DMS153 treated with DMSO at 0.1 percent for 48 hours (cell line): ENCODE measurements around the gene TECPR2.
"Not testable (repeated sequence)": the region's sequence is repeated elsewhere in the genome, so short reads cannot be mapped to it uniquely, and the experiment has no call there.

Source experiments
- DNase-seq: peaks from one replicate; lab custom pipeline; 2025; ENCODE audit not compliant: unreplicated experiment; lab: John Stamatoyannopoulos, UW

The TECPR2 gene

GRCh38 chr14:102330806-102331205 lies 31.9 kb upstream of the TECPR2 start:
- no peak for DNase-seq

DNA sequence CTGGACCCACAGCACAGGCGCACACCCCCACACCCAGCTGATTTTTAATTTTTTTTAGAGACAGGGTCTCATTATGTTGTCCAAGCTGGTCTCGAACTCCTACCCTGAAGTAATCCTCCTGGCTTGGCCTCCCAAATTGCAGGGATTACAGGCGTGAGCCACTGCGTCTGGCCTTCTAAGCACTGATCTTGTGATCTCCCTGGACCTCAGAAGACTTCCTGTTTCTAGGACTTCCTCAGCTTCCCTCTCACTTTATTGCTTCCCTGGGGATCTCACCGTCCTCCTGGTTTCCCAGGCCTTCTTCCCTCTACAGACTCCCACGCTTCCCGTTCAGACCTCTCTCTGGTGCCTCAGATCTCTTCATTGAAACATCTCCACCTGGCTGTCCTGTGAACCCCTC lies 29.4 kb upstream of the TECPR2 start:
- DNase-seq, result no peak

- DNase-seq, result no peak
Observed at GRCh38 chr14:102333795-102334705, 28.7 kb upstream of the TECPR2 start.

DNA sequence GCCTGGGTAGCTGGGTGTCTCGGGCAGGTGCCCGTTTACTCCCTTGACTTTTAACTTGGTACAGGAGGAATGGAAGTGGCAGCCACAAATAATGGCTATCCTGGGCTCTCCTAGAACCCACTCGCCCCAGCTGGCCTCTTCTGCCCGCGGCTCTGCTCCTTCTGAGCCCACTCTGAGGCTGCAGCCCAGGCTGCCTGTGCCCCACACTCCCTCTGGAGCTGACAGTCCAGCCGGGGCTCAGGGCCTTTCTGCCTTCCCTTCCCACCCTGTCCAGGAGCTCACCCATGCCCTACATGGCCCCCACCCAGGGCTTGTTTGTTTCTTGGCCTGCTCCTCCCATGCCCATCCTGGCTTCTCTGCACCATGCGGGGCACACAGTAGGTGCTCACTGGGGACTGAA lies 27.6 kb upstream of the TECPR2 start:
- no peak for DNase-seq

DNA sequence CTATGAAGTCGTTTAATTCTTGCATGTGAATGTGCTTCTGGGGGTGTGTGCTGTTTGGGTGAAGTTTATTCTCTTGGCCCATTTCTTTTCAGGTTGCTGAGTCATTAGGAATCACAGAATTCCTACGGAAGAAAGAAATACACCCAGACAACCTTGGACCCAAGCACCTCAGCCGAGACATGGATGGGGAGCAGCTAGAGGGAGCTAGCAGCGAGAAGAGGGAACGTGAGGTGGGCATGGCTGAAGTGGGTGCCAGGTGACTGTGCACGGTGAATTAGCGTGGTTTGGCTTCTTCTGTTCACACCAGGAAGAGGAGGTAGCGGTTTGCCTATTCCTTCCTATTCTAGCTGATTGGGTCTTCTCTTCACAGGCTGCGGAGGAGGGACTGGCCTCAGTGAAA lies 24.0 kb upstream of the TECPR2 start:
- no peak for DNase-seq

DNA sequence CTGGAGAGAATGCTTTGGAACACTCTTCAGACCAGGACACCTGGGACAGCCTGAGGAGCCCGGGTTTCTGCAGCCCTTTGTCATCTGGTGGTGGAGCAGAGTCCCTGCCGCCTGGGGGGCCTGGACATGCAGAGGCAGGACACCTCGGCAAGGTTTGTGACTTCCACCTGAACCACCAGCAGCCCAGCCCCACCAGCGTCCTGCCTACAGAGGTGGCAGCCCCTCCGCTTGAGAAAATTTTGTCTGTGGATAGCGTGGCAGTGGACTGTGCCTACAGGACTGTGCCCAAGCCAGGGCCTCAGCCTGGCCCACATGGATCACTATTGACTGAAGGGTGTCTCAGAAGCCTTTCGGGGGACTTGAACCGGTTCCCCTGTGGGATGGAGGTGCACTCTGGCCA lies 21.2 kb upstream of the TECPR2 start:
- DNase-seq, result no peak

DNA sequence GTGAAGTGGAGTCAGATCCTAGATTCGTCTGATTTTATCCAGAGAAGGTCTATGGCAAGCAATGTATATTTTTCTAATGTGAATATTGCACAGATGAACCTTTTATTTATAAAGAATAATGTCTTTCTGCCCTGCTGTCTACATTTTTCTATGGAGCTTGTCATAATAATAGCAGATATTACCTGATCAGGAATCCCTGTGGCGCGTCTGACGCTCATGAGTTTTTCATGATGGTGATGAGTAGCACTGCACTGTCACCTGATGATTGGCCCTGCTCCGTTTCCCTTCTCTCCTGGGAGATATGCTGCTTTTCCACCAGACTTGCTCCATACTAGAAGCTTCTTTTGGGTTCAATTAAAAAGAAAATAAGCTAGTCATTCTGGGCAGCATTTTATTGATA lies 20.5 kb upstream of the TECPR2 start:
- no peak for DNase-seq

DNA sequence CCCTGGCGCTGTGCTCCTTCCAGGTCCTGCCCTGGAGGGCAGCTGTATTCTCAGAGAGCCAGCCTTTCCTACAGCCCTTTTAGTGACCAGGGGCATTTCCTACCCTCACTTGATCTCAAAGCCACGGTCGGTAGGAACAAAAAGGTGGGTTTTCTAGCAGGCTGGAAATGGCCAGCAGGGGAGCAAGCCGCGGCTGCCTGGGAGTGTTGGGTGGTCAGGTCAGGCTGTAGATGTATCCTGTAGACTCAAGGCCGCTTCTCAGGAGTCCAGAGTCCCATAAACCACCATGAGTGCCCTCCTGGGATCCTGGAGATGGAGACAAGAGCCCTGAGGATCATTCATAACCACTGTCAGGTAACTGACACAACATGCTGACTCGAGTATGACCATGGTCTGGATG lies 18.7 kb upstream of the TECPR2 start:
- DNase-seq, result no peak

- no peak for DNase-seq
Observed at GRCh38 chr14:102344485-102344884, 18.3 kb upstream of the TECPR2 start.

DNA sequence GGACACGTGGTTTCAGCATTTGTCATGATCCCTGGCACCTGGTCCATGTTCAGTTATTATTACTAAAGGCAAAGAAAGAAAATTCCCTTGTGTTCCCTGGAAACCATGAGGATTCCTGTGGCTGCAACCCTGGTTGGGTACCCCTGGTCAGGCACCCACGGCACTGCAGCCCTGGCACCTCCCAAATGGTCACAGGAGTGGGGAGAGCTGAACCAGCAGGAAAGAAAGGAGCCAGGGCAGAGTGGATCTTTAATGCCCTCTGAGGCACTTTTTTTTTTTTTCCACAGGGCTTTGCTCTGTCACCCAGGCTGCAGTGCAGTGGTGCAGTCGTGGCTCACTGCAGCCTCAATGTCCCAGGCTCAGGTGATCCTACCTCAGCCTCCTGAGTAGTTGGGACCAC lies 17.5 kb upstream of the TECPR2 start:
- no peak for DNase-seq

DNA sequence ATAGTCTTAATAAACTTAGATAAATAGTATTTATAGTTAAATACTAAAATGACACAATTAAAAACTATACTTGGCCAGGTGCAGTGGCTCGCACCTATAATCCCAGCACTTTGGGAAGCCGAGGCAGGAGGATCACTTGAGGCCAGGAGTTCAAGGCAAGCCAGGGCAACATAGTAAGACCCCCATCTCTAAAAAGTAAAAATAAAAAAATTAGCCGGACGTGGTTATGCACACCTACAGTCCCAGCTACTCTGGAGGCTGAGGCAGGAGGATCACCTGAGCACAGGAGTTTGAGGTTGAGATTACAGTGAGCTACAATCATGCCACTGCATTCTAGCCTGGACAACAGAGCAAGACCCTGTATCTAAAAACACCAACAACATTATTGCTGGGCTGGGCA lies 16.1 kb upstream of the TECPR2 start:
- DNase-seq, result no peak

- no peak for DNase-seq
Observed at GRCh38 chr14:102348376-102348775, 14.4 kb upstream of the TECPR2 start.

DNA sequence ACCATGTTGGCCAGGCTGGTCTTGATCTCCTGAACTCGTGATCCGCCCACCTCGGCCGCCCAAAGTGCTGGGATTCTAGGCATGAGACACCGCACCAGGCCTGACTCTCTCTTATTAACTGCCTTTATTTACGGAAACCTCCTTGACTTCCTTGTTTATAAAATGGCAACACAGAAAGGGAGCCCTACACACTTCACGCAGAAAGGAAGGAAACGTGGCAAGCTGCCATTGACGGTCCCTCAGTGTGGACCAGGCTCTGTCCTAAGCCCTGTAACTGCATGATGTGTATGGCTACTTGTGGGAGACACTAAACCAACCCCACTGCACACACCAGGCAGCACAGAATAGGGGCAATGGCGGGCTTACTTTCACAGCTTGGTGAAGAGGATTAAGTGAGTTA lies 11.7 kb upstream of the TECPR2 start:
- no peak for DNase-seq

DNA sequence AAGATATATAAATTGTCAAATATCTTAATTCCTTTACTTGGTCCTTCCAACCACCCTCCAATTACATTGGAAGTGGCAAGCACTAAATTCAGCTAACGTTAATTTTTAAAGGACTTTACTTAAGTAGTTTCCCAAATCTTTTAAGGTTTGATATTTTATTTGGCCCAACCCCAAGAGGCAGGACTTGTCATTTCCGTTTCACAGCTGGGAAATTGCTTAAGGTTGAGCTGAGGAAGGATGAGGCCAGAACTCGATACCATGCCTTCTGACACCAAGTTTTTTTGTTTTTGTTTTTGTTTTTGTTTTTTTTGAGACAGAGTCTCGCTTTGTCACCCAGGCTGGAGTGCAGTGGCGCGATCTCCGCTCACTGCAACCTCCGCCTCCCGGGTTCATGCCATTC lies 11.1 kb upstream of the TECPR2 start:
- DNase-seq, result not testable (repeated sequence)

- no peak for DNase-seq
Observed at GRCh38 chr14:102352213-102352612, 10.5 kb upstream of the TECPR2 start.

GRCh38 chr14:102353126-102353619 lies 9.6 kb upstream of the TECPR2 start:
- no peak for DNase-seq

GRCh38 chr14:102356280-102356679 lies 6.5 kb upstream of the TECPR2 start:
- DNase-seq, result no peak

DNA sequence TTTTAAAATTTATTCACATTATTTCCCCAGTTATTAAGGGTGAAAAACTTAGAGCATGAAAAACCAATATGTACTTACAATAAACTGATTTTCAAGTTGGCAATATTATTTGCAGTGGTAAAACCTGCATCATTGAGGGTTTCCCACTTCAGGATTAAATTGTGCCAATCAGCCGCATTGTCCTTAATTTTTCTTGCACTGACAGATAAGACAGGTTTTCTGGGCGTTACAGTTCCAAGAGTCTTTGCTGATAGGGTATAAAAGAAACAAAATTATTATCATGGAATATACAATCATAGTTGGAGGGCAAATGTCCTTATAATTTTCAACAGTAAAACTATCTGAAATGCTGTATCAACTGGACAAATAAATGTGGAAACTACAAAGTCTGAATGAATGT lies 3.4 kb upstream of the TECPR2 start:
- DNase-seq, result no peak

GRCh38 chr14:102360388-102360787 lies 2.4 kb upstream of the TECPR2 start:
- DNase-seq, result no peak

DNA sequence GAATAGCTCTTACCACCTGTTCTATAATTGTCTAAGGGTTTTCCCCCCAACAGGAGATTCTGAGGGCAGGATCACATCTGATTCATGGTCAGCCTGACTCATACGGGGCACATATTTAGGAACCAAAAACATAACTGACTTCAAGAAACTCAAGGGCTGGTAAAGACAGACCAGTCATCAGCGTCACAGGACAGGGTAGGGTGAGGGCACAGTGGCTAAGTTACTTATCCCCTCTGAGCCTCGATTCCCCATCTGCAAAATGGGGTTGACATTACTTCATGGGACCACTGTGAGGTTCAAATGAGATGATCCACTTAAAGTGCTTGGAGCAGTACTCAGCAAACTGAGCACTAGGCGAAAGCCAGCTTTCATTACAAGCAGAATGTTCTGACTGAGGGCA lies 657 bp upstream of the TECPR2 start:
- DNase-seq, result no peak

GRCh38 chr14:102363182-102363943 lies 622 bp downstream of the TECPR2 start:
- no peak for DNase-seq

GRCh38 chr14:102370305-102370809 lies 7.6 kb downstream of the TECPR2 start:
- DNase-seq, result no peak
